HepG2 (cell line): ENCODE results near the gene TDRD9. TPM values are rescaled to one million over a fixed set of nuclear protein-coding genes. Genes with fewer than 3 reads are reported as not detected.
"Not testable (repeated sequence)": the region's sequence is repeated elsewhere in the genome, so short reads cannot be mapped to it uniquely, and the experiment has no call there.

Source experiments
- ATAC-seq: fragments of 200-7000 bp; cut with Tn5 transposase; 3 replicates; pipeline ENCODE4 v1.9.1; 2020; ENCODE audit warnings: mild to moderate bottlenecking, moderate library complexity
- BruUV-seq: library from RNA; stranded (reverse); fragments of 400-500 nt; replicated peaks from 2 replicates; lab custom pipeline; 2021; lab: Mats Ljungman, UMichigan
- CTCF ChIA-PET: fragments of 300-600 bp; formaldehyde crosslinking; extraction: SDS; loops from one replicate; lab custom pipeline; 2021; ENCODE audit warnings: low total read pairs, inconsistent platforms, low intra/inter-chr PET ratio; lab: Yijun Ruan, JAX
- POLR2A ChIA-PET: fragments of 350-600 bp; sonication (Branson Sonifier 250); formaldehyde crosslinking; loops from one replicate; lab custom pipeline; 2020; ENCODE audit warnings: antibody characterized with exemption, inconsistent platforms; lab: Yijun Ruan, JAX
- DNase-seq: peaks from one replicate; pipeline ENCODE4 v3.0.0-alpha.2; 2015; ENCODE audit warnings: low spot score
- FAIRE-seq: peaks from 3 replicates; lab custom pipeline; 2011; peaks lifted over from hg19 to GRCh38; lab: Jason Lieb, UNC
- H2AFZ ChIP-seq: one replicate; pipeline ENCODE4 v1.6.1; 2011; ENCODE audit warnings: low read length, inconsistent platforms
- H3K27ac ChIP-seq: fragments of 300-600 bp; 3 replicates; pipeline ENCODE4 v1.8.0; 2011; ENCODE audit warnings: mixed run types, mild to moderate bottlenecking, mixed read lengths, low read length, inconsistent platforms; ENCODE audit not compliant: insufficient read depth; ENCODE audit errors: extremely low read length
- H3K27me3 ChIP-seq, 2 experiments: fragments of 200-600 bp in 1 of 2; 2 replicates in 1 of 2; 3 replicates in 1 of 2; pipeline versions ENCODE4 v1.6.0 to v1.8.0; 2011; ENCODE audit warnings: low read length in 2 of 2, mild to moderate bottlenecking in 2 of 2, moderate library complexity in 2 of 2, inconsistent platforms in 1 of 2; ENCODE audit not compliant: insufficient read depth in 2 of 2, control insufficient read depth in 1 of 2
- H3K36me3 ChIP-seq, 2 experiments: fragments of 200-600 bp in 1 of 2; replicated peaks in 1 of 2; 2 replicates in 1 of 2; 3 replicates in 1 of 2; pipeline versions ENCODE4 v1.5.1 to v1.8.0; 2011; ENCODE audit warnings: low read length in 2 of 2, inconsistent platforms in 1 of 2; ENCODE audit not compliant: insufficient read depth in 2 of 2, control insufficient read depth in 1 of 2
- H3K4me1 ChIP-seq: 2 replicates; pipeline ENCODE4 v1.5.1; 2012; ENCODE audit warnings: low read length, inconsistent platforms; ENCODE audit not compliant: insufficient read depth
- H3K4me2 ChIP-seq: 2 replicates; pipeline ENCODE4 v1.6.0; 2011; ENCODE audit warnings: low read depth, low read length, inconsistent platforms
- H3K4me3 ChIP-seq, 3 experiments: fragments of 200-600 bp in 1 of 3; sonication (generic), shearing (Covaris generic) in 1 of 3; replicated peaks in 1 of 3; 2 replicates each; pipeline ENCODE4 v1.5.1; 2011 to 2016; ENCODE audit warnings: low read length in 3 of 3, inconsistent platforms in 2 of 3, low read depth in 2 of 3, mild to moderate bottlenecking in 2 of 3, control low read depth in 1 of 3, mixed read lengths in 1 of 3; ENCODE audit not compliant: insufficient read depth in 1 of 3
- H3K79me2 ChIP-seq: one replicate; pipeline ENCODE4 v1.6.1; 2011; ENCODE audit warnings: low read length, inconsistent platforms; ENCODE audit not compliant: insufficient read depth
- H3K9ac ChIP-seq: 2 replicates; pipeline ENCODE4 v1.6.0; 2011; ENCODE audit warnings: mild to moderate bottlenecking, low read depth, low read length, inconsistent platforms; ENCODE audit not compliant: insufficient read depth
- H3K9me3 ChIP-seq: 2 replicates; pipeline ENCODE4 v1.5.1; 2012; ENCODE audit warnings: mild to moderate bottlenecking, low read length
- H4K20me1 ChIP-seq: 2 replicates; pipeline ENCODE4 v1.6.0; 2011; ENCODE audit warnings: inconsistent platforms, mild to moderate bottlenecking, low read length, moderate library complexity; ENCODE audit not compliant: insufficient read depth
- EHMT2 ChIP-seq: fragments of 200-600 bp; sonication (generic); IDR thresholded peaks from 2 replicates; pipeline ENCODE4 v1.7.0; 2017; ENCODE audit warnings: antibody characterized with exemption, low read depth, low read length, borderline replicate concordance
- GPN1 ChIP-seq: sonication (generic); formaldehyde crosslinking; IDR thresholded peaks from 2 replicates; pipeline ENCODE4 v1.5.1; 2020; ENCODE audit warnings: missing genetic modification reagents, borderline replicate concordance
- THYN1 ChIP-seq: sonication (generic); formaldehyde crosslinking; IDR thresholded peaks from 2 replicates; pipeline ENCODE4 v1.8.1; 2023; ENCODE audit warnings: low read depth, mild to moderate bottlenecking, moderate library complexity, missing genetic modification reagents, borderline replicate concordance
- ZBTB1 ChIP-seq: sonication (generic); formaldehyde crosslinking; IDR thresholded peaks from 2 replicates; pipeline ENCODE4 v1.4.0; 2020; ENCODE audit warnings: missing genetic modification reagents, borderline replicate concordance
- ZNF329 ChIP-seq: sonication (generic); formaldehyde crosslinking; IDR thresholded peaks from 2 replicates; pipeline ENCODE4 v1.9.0; 2021; ENCODE audit warnings: low read depth, mild to moderate bottlenecking, missing genetic modification reagents
- ZNF383 ChIP-seq: sonication (generic); formaldehyde crosslinking; IDR thresholded peaks from 2 replicates; pipeline ENCODE4 v1.4.0; 2020; ENCODE audit warnings: missing genetic modification reagents, mild to moderate bottlenecking, borderline replicate concordance
- ZNF629 ChIP-seq: sonication (generic); formaldehyde crosslinking; conservative IDR thresholded peaks from 2 replicates; pipeline ENCODE4 v1.5.0; 2020; ENCODE audit warnings: missing genetic modification reagents
- ZNF800 ChIP-seq: sonication (generic); formaldehyde crosslinking; IDR thresholded peaks from 2 replicates; pipeline ENCODE4 v1.4.0; 2020; ENCODE audit warnings: missing genetic modification reagents
- WGBS: methylation state at CpG from one replicate; pipeline ENCODE4 v1.1.6; 2017; ENCODE audit warnings: low lambda C conversion rate; 5-methylcytosine and 5-hydroxymethylcytosine counted together
- in situ Hi-C: cut with HindIII; loops from 2 replicates; pipeline ENCODE4 v1.10.0; 2017; ENCODE audit warnings: low pct_unique_long_range_greater_than_20kb; ENCODE audit not compliant: extremely low pct_ligation_motif_present
- intact Hi-C: fragments of 100-400 bp; cut with micrococcal nuclease; formaldehyde crosslinking; loops from one replicate; pipeline ENCODE4 v1.10.0; 2022; ENCODE audit not compliant: unreplicated experiment
- polyA plus RNA-seq, 8 experiments: library from polyadenylated mRNA; depleted of rRNA in 3 of 8; stranded (reverse) in 7 of 8; unstranded in 1 of 8; fragments of >200 nt; fragmentation: Illumina TruSeq in 4 of 8; extraction: Trizol in 4 of 8; gene quantifications; 2 replicates each; pipeline versions ENCODE4 v1.2.1 to v1.2.3, GENCODE V29; 2011 to 2016; ENCODE audit warnings: low read depth in 4 of 8, missing spikeins in 1 of 8, mixed read lengths in 1 of 8; ENCODE audit not compliant: insufficient read depth in 1 of 8
- total RNA-seq, 5 experiments: library from RNA; depleted of rRNA; stranded (reverse); fragments of >200 nt; fragmentation: Illumina TruSeq; extraction: Trizol; gene quantifications; 2 replicates each; pipeline ENCODE4 v1.2.3, GENCODE V29; 2016; ENCODE audit warnings: low read depth in 1 of 5

The TDRD9 gene
- total and polyA plus RNA-seq, 2 of the 13 experiments (the other 11 are each of a cell fraction or from before 2014, with no cell fraction given) = not detected

- intact Hi-C loops, H2AFZ ChIP-seq, ATAC-seq, FAIRE-seq, BruUV-seq, H3K9ac ChIP-seq, H3K27ac ChIP-seq, POLR2A ChIA-PET: not testable (repeated sequence)
- Histone ChIP-seq H3K36me3 (peaks cover 2 to 13% of the 10 kb centered on the region in 2 experiments; a peak in 4 of 5 replicates), H3K79me2 (peaks cover 36% of the 10 kb centered on the region), H3K4me2 (peak overlapping the region; percentile 80), H3K4me1 (peaks cover 43% of the 10 kb centered on the region), H3K4me3 (peak overlapping the region in 1 of 3 experiments; percentile 92; a peak in 2 of 6 replicates)
- in situ Hi-C loops = loop anchor here (10.0 kb wide), 1 partner anchor 53 kb away; no protein-coding TSS in a partner anchor
- WGBS = 69% methylated on average over 12 of the region's 12 CpGs
- TF ChIP-seq ZNF329 (CRISPR knock-in tag) = 0 out of 2 replicates have a peak, but pooled peaks have one; percentile 0
- TF ChIP-seq, all 625 proteins: peak for 1; not testable (repeated sequence) for 624
- not testable (repeated sequence) for DNase-seq, H4K20me1 ChIP-seq, H3K27me3 ChIP-seq, H3K9me3 ChIP-seq
- CTCF ChIA-PET = interaction anchor here (1.3 to 1.5 kb wide), 2 partner anchors 11 to 113 kb away, joined by 5 to 6 read pairs; no protein-coding TSS in a partner anchor
These were observed 6.4 kb upstream of the TDRD9 start for GRCh38 chr14:103921855-103922200.

- Histone ChIP-seq H3K27ac (no peak overlapping the region), H3K36me3 (no peaks in the 10 kb centered on the region; a peak in 1 of 5 replicates), H3K4me3 (no peak overlapping the region), H3K9ac (no peak overlapping the region), H3K27me3 (no peaks in the 10 kb centered on the region; a peak in 1 of 5 replicates), H4K20me1 (no peaks in the 10 kb centered on the region), H3K4me2 (peak overlapping the region; percentile 52), H3K79me2 (peaks cover 23% of the 10 kb centered on the region), H3K9me3 (no peaks in the 10 kb centered on the region), H2AFZ (no peak overlapping the region), H3K4me1 (peaks cover 45% of the 10 kb centered on the region)
- DNase-seq = no peak
- ATAC-seq = no peak
- WGBS = 17% methylated on average over 6 of the region's 6 CpGs
- intact Hi-C loops (loop anchor here (1.0 kb wide), 1 partner anchor 56 kb away; no protein-coding TSS in a partner anchor), in situ Hi-C loops (loop anchor here (10.0 kb wide), 1 partner anchor 51 kb away; no protein-coding TSS in a partner anchor)
- TF ChIP-seq EHMT2 = no peak
- no peak for TF ChIP-seq THYN1 (CRISPR knock-in tag)
- no peak for TF ChIP-seq ZNF629 (CRISPR knock-in tag)
- no peak for TF ChIP-seq ZNF800
- no peak for TF ChIP-seq ZBTB1 (CRISPR knock-in tag)
- TF ChIP-seq ZNF383 = no peak
- TF ChIP-seq GPN1 (CRISPR knock-in tag) = no peak
- CTCF ChIA-PET = no interaction called here
- POLR2A ChIA-PET = no interaction called here
- FAIRE-seq = no peak
- BruUV-seq = no TSS peak
These were observed 4.4 kb upstream of the TDRD9 start for GRCh38 chr14:103923863-103924262.
